ENCODE measurements around the gene C1orf198. TPM values are rescaled to one million over a fixed set of nuclear protein-coding genes. Genes with fewer than 3 reads are reported as not detected.
"Not testable (repeated sequence)": the region's sequence is repeated elsewhere in the genome, so short reads cannot be mapped to it uniquely, and the experiment has no call there.

Gene C1orf198
- total and polyA plus RNA-seq, 12 donors = 15.2 to 59.4 (median 24.6) TPM

- Histone ChIP-seq H3K4me1 (replicated peaks in 1 of 2) (peaks cover 16 to 23% of the 10 kb centered on the region in 2 donors), H3K27me3 (no peaks in the 10 kb centered on the region), H3K9me3 (replicated peaks in 1 of 3) (no peaks in the 10 kb centered on the region), H3K4me3 (no peak overlapping the region), H3K36me3 (replicated peaks in 1 of 2) (peaks cover 0 to 6% of the 10 kb centered on the region in 2 donors), H3K27ac (peak overlapping the region in 2 of 5 donors; percentile 55 to 80)
- no peak for DNase-seq
- intact Hi-C loops (cut with DNase I) = no loop called here
- TF ChIP-seq CTCF (IDR thresholded peaks at IDR 0.05) = no peak
- TF ChIP-seq POLR2A (IDR thresholded peaks at IDR 0.05) = no peak
- 83 to 96% (median 94%) methylated on average over 5 to 8 of the region's 8 CpGs for WGBS, 4 donors
These were observed 17.8 kb downstream of the C1orf198 start for GRCh38 chr1:230850547-230850946.

DNA sequence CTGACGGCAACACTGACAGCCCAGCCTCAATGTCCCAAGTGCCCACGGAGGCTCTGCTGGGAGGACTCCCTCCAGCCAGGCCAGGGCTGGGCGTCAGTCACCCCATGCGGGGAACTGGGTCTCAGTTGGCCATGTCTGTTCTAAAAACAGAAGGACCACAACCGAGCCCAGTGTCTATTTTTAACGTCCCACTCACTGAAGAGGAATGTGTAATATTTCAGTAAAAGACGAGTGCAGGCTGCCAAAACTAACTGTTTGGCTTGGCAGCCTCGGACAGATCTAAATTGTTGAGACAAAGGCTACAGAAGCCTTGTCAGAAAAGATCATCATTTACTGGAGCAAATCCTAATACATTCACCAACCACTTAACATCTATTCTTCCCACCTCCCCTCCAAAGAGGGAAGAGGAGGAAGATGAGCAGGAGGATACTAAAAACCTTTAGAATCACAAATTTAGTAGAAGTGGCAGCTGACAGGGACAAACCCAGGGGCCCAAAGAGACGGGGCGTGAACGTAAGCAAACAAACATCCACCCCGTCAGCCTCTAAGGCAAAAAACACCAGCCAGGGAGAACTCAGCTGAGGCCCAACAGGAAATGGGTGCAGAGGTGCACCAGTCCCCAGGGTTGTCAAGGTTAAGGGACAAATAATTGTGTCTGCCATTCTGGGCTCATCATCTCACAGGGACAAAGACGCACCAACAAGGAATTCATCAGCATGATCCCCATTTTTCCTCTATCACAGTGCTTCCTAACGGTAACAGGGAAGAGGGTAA, 18.7 kb downstream of the C1orf198 start:
- H3K36me3 ChIP-seq (replicated peaks in 1 of 2) = no peaks in the 10 kb centered on the region
- intact Hi-C loops (cut with DNase I) = no loop called here
- H3K4me3 ChIP-seq = no peak overlapping the region
- peak overlapping the region in 4 of 5 donors; percentile 6 to 80 (median 44) for H3K27ac ChIP-seq
- 42 to 50% (median 45%) methylated on average over 12 to 14 of the region's 14 CpGs for WGBS, 4 donors
- DNase-seq = peak; percentile 47 to 92 (median 79)
- H3K27me3 ChIP-seq = no peaks in the 10 kb centered on the region
- peaks cover 16 to 23% of the 10 kb centered on the region in 2 donors for H3K4me1 ChIP-seq (replicated peaks in 1 of 2)
- H3K9me3 ChIP-seq (replicated peaks in 1 of 3) = no peaks in the 10 kb centered on the region
- TF ChIP-seq POLR2A (IDR thresholded peaks at IDR 0.05) (no peak), CTCF (IDR thresholded peaks at IDR 0.05) (no peak)

DNA sequence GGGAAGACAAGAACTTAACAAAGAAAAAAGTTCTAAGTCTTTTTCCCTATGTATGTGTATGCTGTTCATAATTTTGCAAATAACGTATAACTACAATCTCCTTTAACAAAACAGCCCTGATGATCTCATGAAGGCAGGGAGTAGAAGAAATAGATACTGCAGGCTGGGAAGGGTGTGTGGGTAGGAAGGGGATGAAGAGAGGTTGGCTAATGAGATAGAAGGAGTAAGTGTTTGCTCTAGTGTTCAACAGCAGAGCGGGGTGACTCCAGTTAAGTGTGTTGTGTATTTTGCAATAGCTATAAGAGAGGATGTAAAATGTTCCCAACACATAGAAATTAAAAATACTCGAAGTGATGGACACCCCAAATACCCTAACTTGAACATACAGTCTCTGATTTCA, 20.1 kb downstream of the C1orf198 start:
- Histone ChIP-seq H3K9me3 (replicated peaks in 1 of 3) (no peaks in the 10 kb centered on the region), H3K27ac (no peak overlapping the region), H3K4me1 (replicated peaks in 1 of 2) (peaks cover 16 to 17% of the 10 kb centered on the region in 2 donors), H3K27me3 (no peaks in the 10 kb centered on the region), H3K36me3 (replicated peaks in 1 of 2) (peaks cover 0 to 6% of the 10 kb centered on the region in 2 donors), H3K4me3 (no peak overlapping the region)
- no peak for TF ChIP-seq CTCF (IDR thresholded peaks at IDR 0.05)
- TF ChIP-seq POLR2A (IDR thresholded peaks at IDR 0.05) = no peak
- WGBS, 4 donors = 88 to 97% (median 96%) methylated on average over 3 of the region's 3 CpGs
- intact Hi-C loops (cut with DNase I) = no loop called here
- no peak for DNase-seq

- H3K4me3 ChIP-seq; H3K27ac ChIP-seq; H3K9me3 ChIP-seq (replicated peaks in 1 of 3); intact Hi-C loops (cut with DNase I); DNase-seq; H3K27me3 ChIP-seq: not testable (repeated sequence)
- peaks cover 13 to 15% of the 10 kb centered on the region in 2 donors for H3K4me1 ChIP-seq (replicated peaks in 1 of 2)
- 71 to 82% (median 75%) methylated on average over 7 of the region's 7 CpGs for WGBS, 4 donors
- H3K36me3 ChIP-seq (replicated peaks in 1 of 2) = peaks cover 0 to 15% of the 10 kb centered on the region in 2 donors
These were observed 23.1 kb downstream of the C1orf198 start for GRCh38 chr1:230845184-230845583.

DNA sequence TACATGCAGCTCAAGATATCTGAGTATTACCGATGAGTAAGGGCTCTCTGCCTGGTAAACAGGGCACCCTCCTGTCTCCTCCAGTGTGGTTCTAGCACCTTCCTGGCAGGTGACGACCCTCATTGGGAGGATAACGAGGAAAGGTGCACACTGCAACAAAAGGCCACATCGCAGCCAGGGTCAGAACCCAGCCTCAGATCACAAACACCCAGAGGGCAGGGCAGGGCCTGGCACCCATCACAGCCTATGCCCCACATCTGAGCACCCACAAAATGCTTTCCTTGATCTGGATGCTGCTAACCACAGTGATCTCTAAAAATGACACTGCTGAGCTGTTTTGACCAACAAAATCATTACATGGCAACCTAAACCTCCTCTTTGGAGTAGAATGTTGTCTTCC, 23.8 kb downstream of the C1orf198 start:
- no peak for TF ChIP-seq CTCF (IDR thresholded peaks at IDR 0.05)
- no peak for TF ChIP-seq POLR2A (IDR thresholded peaks at IDR 0.05)
- Histone ChIP-seq H3K9me3 (replicated peaks in 1 of 3) (no peaks in the 10 kb centered on the region), H3K27ac (no peak overlapping the region), H3K27me3 (no peaks in the 10 kb centered on the region), H3K4me3 (no peak overlapping the region), H3K36me3 (replicated peaks in 1 of 2) (peaks cover 0 to 16% of the 10 kb centered on the region in 2 donors), H3K4me1 (replicated peaks in 1 of 2) (peaks cover 7 to 9% of the 10 kb centered on the region in 2 donors)
- intact Hi-C loops (cut with DNase I) = no loop called here
- 90 to 98% (median 94%) methylated on average over 4 of the region's 4 CpGs for WGBS, 4 donors
- no peak for DNase-seq
